ENCODE measurements around the gene NCR1. TPM values are rescaled to one million over a fixed set of nuclear protein-coding genes. Genes with fewer than 3 reads are reported as not detected.
"Not testable (repeated sequence)": the region's sequence is repeated elsewhere in the genome, so short reads cannot be mapped to it uniquely, and the experiment has no call there.

NCR1 gene
- total and polyA plus RNA-seq, 2 donors (not counting 1 experiment from before 2014, with no cell fraction given), result 2.4 TPM; not detected in 1

DNA sequence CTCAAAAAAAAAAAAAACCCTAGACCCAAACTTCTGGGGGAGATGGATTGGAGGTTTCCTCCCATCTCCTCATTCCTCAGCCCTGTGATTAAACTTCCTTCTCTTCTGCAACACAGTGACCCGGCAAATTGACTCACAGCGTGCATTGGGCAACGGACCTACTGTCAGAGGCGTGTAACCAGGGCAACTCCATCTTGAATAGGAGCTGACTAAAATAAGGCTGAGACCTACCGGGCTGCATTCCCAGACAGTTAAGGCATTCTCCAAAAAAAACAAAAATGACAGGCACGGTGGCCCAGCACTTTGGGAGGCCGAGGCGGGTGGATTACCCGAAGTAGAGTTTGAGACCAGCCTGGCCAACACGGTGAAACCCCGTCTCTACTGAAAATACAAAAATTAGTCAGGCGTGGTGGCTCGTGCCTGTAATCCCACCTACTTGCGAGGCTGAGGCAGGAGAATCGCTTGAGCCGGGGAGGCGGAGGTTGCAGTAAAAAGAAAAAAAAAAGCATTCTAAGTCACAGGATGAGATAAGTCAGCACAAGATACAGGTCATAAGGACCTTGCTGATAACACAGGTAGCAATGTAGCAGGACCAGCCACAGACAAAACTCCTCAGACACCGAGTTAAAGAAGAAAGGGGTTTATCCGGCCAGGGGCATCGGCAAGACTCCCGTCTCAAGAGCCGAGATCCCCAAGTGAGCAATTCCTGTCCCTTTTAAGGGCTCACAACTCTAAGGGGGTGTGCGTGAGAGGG lies 46.8 kb downstream of the NCR1 start:
- H3K27ac ChIP-seq (ENCODE audit: low read length in 2 of 2), result no peak overlapping the region
- CTCF ChIA-PET, result no interaction called here
- no peaks in the 10 kb centered on the region for H3K36me3 ChIP-seq (replicated peaks in 1 of 2; ENCODE audit: control extremely low read depth in 1 of 2, control insufficient read depth in 1 of 2, extremely low read depth in 1 of 2, insufficient read depth in 2 of 2, low read length in 1 of 2)
- no peak overlapping the region for H2AFZ ChIP-seq (ENCODE audit: insufficient read depth, low read depth, low read length, poor library complexity, severe bottlenecking)
- H3K9me3 ChIP-seq (ENCODE audit: control extremely low read depth in 1 of 3, control insufficient read depth in 2 of 3, insufficient read depth in 1 of 3, low read length in 2 of 3), result peaks cover 0 to 5% (median 0%) of the 10 kb centered on the region in 3 donors
- intact Hi-C loops (cut with micrococcal nuclease), result no loop called here
- no peak overlapping the region for H3K4me3 Mint-ChIP-seq
- H3K27ac Mint-ChIP-seq, result no peak overlapping the region
- H3K27me3 Mint-ChIP-seq, result peaks cover 4% of the 10 kb centered on the region
- H3K4me2 ChIP-seq (replicated peaks; ENCODE audit: low read depth, low read length, poor library complexity, severe bottlenecking), result no peak overlapping the region
- H3K4me1 ChIP-seq (ENCODE audit: control insufficient read depth in 2 of 2, insufficient read depth in 2 of 2, low read length in 2 of 2), result peaks cover 13 to 18% of the 10 kb centered on the region in 2 donors
- no peak for ATAC-seq (ENCODE audit: low read depth)
- no peaks in the 10 kb centered on the region for H3K79me2 ChIP-seq (ENCODE audit: control insufficient read depth, insufficient read depth, low read length)
- DNase-seq, result no peak
- TF ChIP-seq, protein P1, sequence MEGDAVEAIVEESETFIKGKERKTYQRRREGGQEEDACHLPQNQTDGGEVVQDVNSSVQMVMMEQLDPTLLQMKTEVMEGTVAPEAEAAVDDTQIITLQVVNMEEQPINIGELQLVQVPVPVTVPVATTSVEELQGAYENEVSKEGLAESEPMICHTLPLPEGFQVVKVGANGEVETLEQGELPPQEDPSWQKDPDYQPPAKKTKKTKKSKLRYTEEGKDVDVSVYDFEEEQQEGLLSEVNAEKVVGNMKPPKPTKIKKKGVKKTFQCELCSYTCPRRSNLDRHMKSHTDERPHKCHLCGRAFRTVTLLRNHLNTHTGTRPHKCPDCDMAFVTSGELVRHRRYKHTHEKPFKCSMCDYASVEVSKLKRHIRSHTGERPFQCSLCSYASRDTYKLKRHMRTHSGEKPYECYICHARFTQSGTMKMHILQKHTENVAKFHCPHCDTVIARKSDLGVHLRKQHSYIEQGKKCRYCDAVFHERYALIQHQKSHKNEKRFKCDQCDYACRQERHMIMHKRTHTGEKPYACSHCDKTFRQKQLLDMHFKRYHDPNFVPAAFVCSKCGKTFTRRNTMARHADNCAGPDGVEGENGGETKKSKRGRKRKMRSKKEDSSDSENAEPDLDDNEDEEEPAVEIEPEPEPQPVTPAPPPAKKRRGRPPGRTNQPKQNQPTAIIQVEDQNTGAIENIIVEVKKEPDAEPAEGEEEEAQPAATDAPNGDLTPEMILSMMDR (IDR thresholded peaks at IDR 0.05), result no peak
- TF ChIP-seq EZH2 (IDR thresholded peaks at IDR 0.05; ENCODE audit: borderline replicate concordance, insufficient read depth, low read depth, low read length, poor library complexity, severe bottlenecking), result no peak
- POLR2A ChIA-PET, result no interaction called here
- peaks cover 17% of the 10 kb centered on the region for H3K4me1 Mint-ChIP-seq
- no peaks in the 10 kb centered on the region for H3K9me3 Mint-ChIP-seq (ENCODE audit: insufficient read depth)
- no peak overlapping the region for H3K4me3 ChIP-seq (ENCODE audit: control extremely low read depth in 1 of 5, extremely low read depth in 1 of 5, insufficient read depth in 1 of 5, low read depth in 2 of 5, low read length in 4 of 5)
- WGBS (ENCODE audit: insufficient coverage), result 82% methylated on average over 16 of the region's 23 CpGs
- no peak overlapping the region for H3K9ac ChIP-seq (ENCODE audit: low read length)
- H3K27me3 ChIP-seq (replicated peaks in 1 of 4; ENCODE audit: control extremely low read depth in 1 of 4, control insufficient read depth in 3 of 4, insufficient read depth in 4 of 4, low read length in 3 of 4), result peaks cover 0 to 5% (median 0%) of the 10 kb centered on the region in 4 experiments
- no peaks in the 10 kb centered on the region for H4K20me1 ChIP-seq (ENCODE audit: control insufficient read depth, insufficient read depth, low read length, poor library complexity, severe bottlenecking)

DNA sequence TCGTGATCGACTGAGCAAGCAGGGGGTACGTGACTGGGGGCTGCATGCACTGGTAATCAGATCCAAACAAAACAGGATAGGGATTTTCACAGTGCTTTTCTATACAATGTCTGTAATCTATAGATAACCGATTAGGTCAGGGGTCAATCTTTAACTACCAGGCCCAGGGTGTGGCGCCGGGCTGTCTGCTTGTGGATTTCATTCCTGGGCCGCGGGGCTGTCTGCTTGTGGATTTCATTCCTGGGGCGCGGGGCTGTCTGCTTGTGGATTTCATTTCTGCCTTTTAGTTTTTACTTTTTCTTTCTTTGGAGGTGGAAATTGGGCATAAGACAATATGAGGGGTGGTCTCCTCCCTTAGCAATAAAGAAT lies 47.4 kb downstream of the NCR1 start:
- H3K27ac ChIP-seq (ENCODE audit: low read length in 2 of 2); H3K27me3 ChIP-seq (replicated peaks in 1 of 4; ENCODE audit: control extremely low read depth in 1 of 4, control insufficient read depth in 3 of 4, insufficient read depth in 4 of 4, low read length in 3 of 4); H4K20me1 ChIP-seq (ENCODE audit: control insufficient read depth, insufficient read depth, low read length, poor library complexity, severe bottlenecking); H3K9me3 ChIP-seq (ENCODE audit: control extremely low read depth in 1 of 3, control insufficient read depth in 2 of 3, insufficient read depth in 1 of 3, low read length in 2 of 3); H3K4me2 ChIP-seq (replicated peaks; ENCODE audit: low read depth, low read length, poor library complexity, severe bottlenecking); POLR2A ChIA-PET; ATAC-seq (ENCODE audit: low read depth); H3K79me2 ChIP-seq (ENCODE audit: control insufficient read depth, insufficient read depth, low read length); H3K4me3 ChIP-seq (ENCODE audit: control extremely low read depth in 1 of 5, extremely low read depth in 1 of 5, insufficient read depth in 1 of 5, low read depth in 2 of 5, low read length in 4 of 5); H3K27ac Mint-ChIP-seq; H3K4me3 Mint-ChIP-seq; H2AFZ ChIP-seq (ENCODE audit: insufficient read depth, low read depth, low read length, poor library complexity, severe bottlenecking); DNase-seq; H3K27me3 Mint-ChIP-seq; H3K9ac ChIP-seq (ENCODE audit: low read length); H3K9me3 Mint-ChIP-seq (ENCODE audit: insufficient read depth); intact Hi-C loops (cut with micrococcal nuclease); CTCF ChIA-PET; H3K36me3 ChIP-seq (replicated peaks in 1 of 2; ENCODE audit: control extremely low read depth in 1 of 2, control insufficient read depth in 1 of 2, extremely low read depth in 1 of 2, insufficient read depth in 2 of 2, low read length in 1 of 2): not testable (repeated sequence)
- no CpG with 5 or more reads among the region's 10 CpGs for WGBS (ENCODE audit: insufficient coverage)
- H3K4me1 Mint-ChIP-seq, result peaks cover 20% of the 10 kb centered on the region
- H3K4me1 ChIP-seq (ENCODE audit: control insufficient read depth in 2 of 2, insufficient read depth in 2 of 2, low read length in 2 of 2), result peaks cover 17 to 23% of the 10 kb centered on the region in 2 donors

All from B cell (primary cell).